Thyroid gland (tissue), 4 donors: ENCODE results near the gene RASGRP1. TPM values are rescaled to one million over a fixed set of nuclear protein-coding genes. Genes with fewer than 3 reads are reported as not detected.

Experiments used
- DNase-seq, 2 donors: peaks; one replicate each; pipeline ENCODE4 v3.0.0-alpha.2; 2019
- H3K27ac ChIP-seq, 3 donors: fragments of 200-600 bp; sonication (generic); 1 replicate in 2 of 3; 2 replicates in 1 of 3; pipeline ENCODE4 v1.5.1; 2016 to 2019; ENCODE audit warnings: mild to moderate bottlenecking in 1 of 3, moderate library complexity in 1 of 3
- H3K27me3 ChIP-seq: fragments of 200-600 bp; sonication (generic); one replicate; pipeline ENCODE4 v1.5.1; 2019
- H3K36me3 ChIP-seq, 2 donors: fragments of 200-600 bp; sonication (generic); one replicate each; pipeline ENCODE4 v1.5.1; 2016 to 2019
- H3K4me1 ChIP-seq, 2 donors: fragments of 200-600 bp; sonication (generic); one replicate each; pipeline ENCODE4 v1.5.1; 2017 to 2019
- H3K4me3 ChIP-seq, 3 donors: fragments of 200-600 bp; sonication (generic); replicated peaks in 1 of 3; 1 replicate in 2 of 3; 2 replicates in 1 of 3; pipeline ENCODE4 v1.5.1; 2016; ENCODE audit warnings: mild to moderate bottlenecking in 1 of 3
- H3K9me3 ChIP-seq: fragments of 200-600 bp; sonication (generic); one replicate; pipeline ENCODE4 v1.5.1; 2017
- POLR2A ChIP-seq, 2 donors: fragments of 450-650 bp; IDR thresholded peaks; one replicate each; pipeline ENCODE4 v1.6.1; 2017; ENCODE audit warnings: antibody characterized with exemption in 2 of 2, mild to moderate bottlenecking in 2 of 2, moderate library complexity in 1 of 2
- WGBS, 2 donors: methylation state at CpG; one replicate each; pipeline ENCODE4 v1.1.5; 2017; 5-methylcytosine and 5-hydroxymethylcytosine counted together
- intact Hi-C: fragments of 100-400 bp; cut with DNase I; formaldehyde crosslinking; loops from one replicate; pipeline ENCODE4 v1.15.1; 2023
- total RNA-seq, 4 donors: library from RNA; depleted of rRNA; stranded (reverse); fragments of >200 nt; gene quantifications; one replicate each; pipeline ENCODE4 v1.2.3, GENCODE V29; 2016
- TF ChIP-seq, protein P1 (sequence below), 6 experiments: fragments of 200-600 bp in 3 of 6; fragments of 450-650 bp in 3 of 6; sonication (generic) in 3 of 6; IDR thresholded peaks; one replicate each; pipeline ENCODE4 v1.5.1; 2016 to 2019; ENCODE audit warnings: antibody characterized with exemption in 6 of 6, mild to moderate bottlenecking in 2 of 6, inconsistent platforms in 1 of 6, moderate library complexity in 1 of 6

The RASGRP1 gene
- total RNA-seq, 4 donors from 2014 or later: 0.24 to 1.9 (median 0.89) TPM

DNA sequence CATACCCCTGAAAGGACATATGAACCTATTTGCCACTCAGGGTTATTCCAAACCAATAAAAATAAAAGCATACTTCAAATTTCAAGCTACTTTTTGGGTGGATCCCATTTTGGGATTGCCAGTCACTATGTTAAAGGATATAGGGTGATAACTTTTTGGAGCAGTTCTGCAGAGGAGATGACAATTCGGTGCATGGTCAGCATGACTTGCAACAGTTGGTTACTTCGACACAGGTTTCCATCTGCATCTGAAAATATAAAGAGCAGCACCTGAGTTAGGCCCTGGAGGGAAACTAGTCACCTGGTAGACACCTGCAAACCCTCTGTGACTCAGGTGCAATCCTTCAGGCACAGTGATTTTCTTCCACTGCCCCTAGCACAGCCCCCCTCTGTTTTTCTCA is 38.5 kb downstream of the RASGRP1 start:
- Histone ChIP-seq H3K9me3 (no peaks in the 10 kb centered on the region), H3K36me3 (no peaks in the 10 kb centered on the region), H3K27ac (no peak overlapping the region), H3K4me3 (no peak overlapping the region), H3K27me3 (no peaks in the 10 kb centered on the region), H3K4me1 (no peaks in the 10 kb centered on the region)
- TF ChIP-seq POLR2A (IDR thresholded peaks at IDR 0.05): no peak
- TF ChIP-seq, protein P1, sequence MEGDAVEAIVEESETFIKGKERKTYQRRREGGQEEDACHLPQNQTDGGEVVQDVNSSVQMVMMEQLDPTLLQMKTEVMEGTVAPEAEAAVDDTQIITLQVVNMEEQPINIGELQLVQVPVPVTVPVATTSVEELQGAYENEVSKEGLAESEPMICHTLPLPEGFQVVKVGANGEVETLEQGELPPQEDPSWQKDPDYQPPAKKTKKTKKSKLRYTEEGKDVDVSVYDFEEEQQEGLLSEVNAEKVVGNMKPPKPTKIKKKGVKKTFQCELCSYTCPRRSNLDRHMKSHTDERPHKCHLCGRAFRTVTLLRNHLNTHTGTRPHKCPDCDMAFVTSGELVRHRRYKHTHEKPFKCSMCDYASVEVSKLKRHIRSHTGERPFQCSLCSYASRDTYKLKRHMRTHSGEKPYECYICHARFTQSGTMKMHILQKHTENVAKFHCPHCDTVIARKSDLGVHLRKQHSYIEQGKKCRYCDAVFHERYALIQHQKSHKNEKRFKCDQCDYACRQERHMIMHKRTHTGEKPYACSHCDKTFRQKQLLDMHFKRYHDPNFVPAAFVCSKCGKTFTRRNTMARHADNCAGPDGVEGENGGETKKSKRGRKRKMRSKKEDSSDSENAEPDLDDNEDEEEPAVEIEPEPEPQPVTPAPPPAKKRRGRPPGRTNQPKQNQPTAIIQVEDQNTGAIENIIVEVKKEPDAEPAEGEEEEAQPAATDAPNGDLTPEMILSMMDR (IDR thresholded peaks at IDR 0.05): no peak
- no peak for DNase-seq
- WGBS, 2 donors: 91 to 98% methylated on average over 2 of the region's 2 CpGs
- intact Hi-C loops: no loop called here

GRCh38 chr15:38525489-38525888 is 39.1 kb downstream of the RASGRP1 start:
- H3K27ac ChIP-seq: no peak overlapping the region
- no peaks in the 10 kb centered on the region for H3K36me3 ChIP-seq
- H3K27me3 ChIP-seq: no peaks in the 10 kb centered on the region
- no peak for DNase-seq
- TF ChIP-seq, protein P1 (IDR thresholded peaks at IDR 0.05): no peak
- TF ChIP-seq POLR2A (IDR thresholded peaks at IDR 0.05): no peak
- 88 to 91% methylated on average over 6 of the region's 6 CpGs for WGBS, 2 donors
- intact Hi-C loops: no loop called here
- no peaks in the 10 kb centered on the region for H3K4me1 ChIP-seq
- no peak overlapping the region for H3K4me3 ChIP-seq
- H3K9me3 ChIP-seq: no peaks in the 10 kb centered on the region

- H3K27me3 ChIP-seq: no peaks in the 10 kb centered on the region
- DNase-seq: no peak
- no peak overlapping the region for H3K27ac ChIP-seq
- 89 to 90% methylated on average over 5 of the region's 5 CpGs for WGBS, 2 donors
- H3K9me3 ChIP-seq: no peaks in the 10 kb centered on the region
- H3K4me3 ChIP-seq: no peak overlapping the region
- H3K4me1 ChIP-seq: no peaks in the 10 kb centered on the region
- intact Hi-C loops: no loop called here
- no peaks in the 10 kb centered on the region for H3K36me3 ChIP-seq
- TF ChIP-seq POLR2A (IDR thresholded peaks at IDR 0.05): no peak
- TF ChIP-seq, protein P1 (IDR thresholded peaks at IDR 0.05): no peak
Observed at GRCh38 chr15:38524156-38524555, 40.5 kb downstream of the RASGRP1 start.

DNA sequence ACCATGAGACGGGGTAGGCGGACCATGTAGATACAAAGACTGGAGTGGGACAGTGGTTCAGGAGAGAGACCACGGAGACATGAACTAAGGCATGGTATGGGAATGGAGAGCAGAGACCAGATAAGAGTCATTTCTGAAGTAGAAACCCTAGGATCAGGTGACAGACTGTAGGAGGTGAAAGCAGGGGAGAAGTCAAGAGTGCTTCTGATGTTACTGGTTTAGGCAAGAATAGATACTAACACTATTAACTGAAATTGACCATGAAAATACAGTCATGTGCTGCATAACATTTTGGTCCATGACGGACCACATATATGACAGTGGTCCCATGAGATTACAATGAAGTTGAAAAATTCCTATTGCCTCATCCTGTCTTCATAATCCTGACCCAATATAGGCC is 41.7 kb downstream of the RASGRP1 start:
- Histone ChIP-seq H3K36me3 (no peaks in the 10 kb centered on the region), H3K4me3 (no peak overlapping the region), H3K4me1 (no peaks in the 10 kb centered on the region), H3K27me3 (no peaks in the 10 kb centered on the region), H3K27ac (no peak overlapping the region), H3K9me3 (no peaks in the 10 kb centered on the region)
- WGBS, 2 donors: 83 to 84% methylated on average over 4 of the region's 4 CpGs
- intact Hi-C loops: no loop called here
- DNase-seq: no peak
- no peak for TF ChIP-seq POLR2A (IDR thresholded peaks at IDR 0.05)
- TF ChIP-seq, protein P1 (IDR thresholded peaks at IDR 0.05): no peak

DNA sequence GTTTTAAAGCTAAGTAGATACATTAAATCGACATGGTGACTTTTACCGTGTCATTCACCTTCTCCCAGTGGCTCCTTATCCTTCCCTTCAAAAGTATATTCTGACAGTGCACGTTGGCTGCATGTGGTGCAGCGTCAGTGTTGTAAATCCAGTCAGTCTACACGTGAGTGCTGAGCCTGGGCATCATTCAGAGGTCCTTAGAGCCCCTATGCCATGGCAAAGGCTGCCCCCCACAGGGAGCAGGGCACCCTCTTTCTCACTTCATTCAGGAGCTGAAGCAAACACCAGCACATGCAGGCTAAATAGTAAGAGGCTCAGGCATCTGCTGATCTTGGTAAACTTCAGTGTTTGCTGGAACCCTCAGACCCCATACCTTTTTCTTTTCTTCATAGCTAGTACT is 43.3 kb downstream of the RASGRP1 start:
- TF ChIP-seq, protein P1 (IDR thresholded peaks at IDR 0.05): no peak
- no peak for TF ChIP-seq POLR2A (IDR thresholded peaks at IDR 0.05)
- DNase-seq: no peak
- intact Hi-C loops: no loop called here
- Histone ChIP-seq H3K4me3 (no peak overlapping the region), H3K4me1 (no peaks in the 10 kb centered on the region), H3K27me3 (no peaks in the 10 kb centered on the region), H3K9me3 (no peaks in the 10 kb centered on the region), H3K36me3 (no peaks in the 10 kb centered on the region), H3K27ac (no peak overlapping the region)
- WGBS, 2 donors: 55 to 60% methylated on average over 5 of the region's 5 CpGs
